IMR-90 (cell line): ENCODE results near the gene USP9Y. TPM values are rescaled to one million over a fixed set of nuclear protein-coding genes. Genes with fewer than 3 reads are reported as not detected.

Source experiments
- ATAC-seq: fragments of 200-7000 bp; cut with Tn5 transposase; 2 replicates; pipeline ENCODE4 v1.9.1; 2020; ENCODE audit warnings: low read depth, mild to moderate bottlenecking, moderate library complexity
- BruUV-seq: library from RNA; stranded (reverse); fragments of 400-500 nt; replicated peaks from 2 replicates; lab custom pipeline; 2021; lab: Mats Ljungman, UMichigan
- CTCF ChIA-PET: fragments of 300-600 bp; formaldehyde crosslinking; extraction: SDS; loops from one replicate; lab custom pipeline; 2021; ENCODE audit warnings: antibody characterized with exemption; lab: Yijun Ruan, JAX
- POLR2A ChIA-PET: fragments of 300-600 bp; sonication (Branson Sonifier 250); formaldehyde crosslinking; loops from one replicate; lab custom pipeline; 2022; ENCODE audit warnings: antibody characterized with exemption; ENCODE audit not compliant: unreplicated experiment; lab: Charles Lee
- DNase-seq: peaks from one replicate; pipeline ENCODE4 v3.0.0; 2013
- H2AFZ ChIP-seq: replicated peaks from 2 replicates; pipeline ENCODE3; 2013; ENCODE audit warnings: low read length, mild to moderate bottlenecking; ENCODE audit not compliant: poor library complexity
- H2AK5ac ChIP-seq: 2 replicates; pipeline ENCODE4 v1.6.1; 2013; ENCODE audit warnings: low read depth, low read length, inconsistent platforms
- H2AK9ac ChIP-seq: replicated peaks from 2 replicates; pipeline ENCODE3; 2013; ENCODE audit warnings: mild to moderate bottlenecking, low read depth, low read length, moderate library complexity; ENCODE audit not compliant: poor library complexity
- H2BK120ac ChIP-seq: 2 replicates; pipeline ENCODE4 v1.6.1; 2013; ENCODE audit warnings: low read depth, low read length, inconsistent platforms
- H2BK15ac ChIP-seq: 3 replicates; pipeline ENCODE4 v1.6.1; 2013; ENCODE audit warnings: low read depth, low read length, inconsistent platforms
- H2BK20ac ChIP-seq: 2 replicates; pipeline ENCODE4 v1.6.1; 2013; ENCODE audit warnings: low read depth, mild to moderate bottlenecking, inconsistent platforms, low read length, moderate library complexity
- H2BK5ac ChIP-seq: 2 replicates; pipeline ENCODE4 v1.6.1; 2013; ENCODE audit warnings: mild to moderate bottlenecking, low read depth, low read length, inconsistent platforms; ENCODE audit not compliant: poor library complexity, severe bottlenecking
- H3K14ac ChIP-seq: replicated peaks from 2 replicates; pipeline ENCODE4 v1.6.1; 2013; ENCODE audit warnings: low read depth, low read length, inconsistent platforms
- H3K18ac ChIP-seq: 2 replicates; pipeline ENCODE4 v1.6.1; 2013; ENCODE audit warnings: low read depth, low read length, control low read depth
- H3K23ac ChIP-seq: 2 replicates; pipeline ENCODE4 v1.6.1; 2013; ENCODE audit warnings: low read depth, low read length, inconsistent platforms
- H3K27ac ChIP-seq: 2 replicates; pipeline ENCODE4 v1.5.1; 2013; ENCODE audit warnings: mild to moderate bottlenecking, control low read depth, low read length; ENCODE audit not compliant: insufficient read depth
- H3K27me3 ChIP-seq: 2 replicates; pipeline ENCODE4 v1.6.1; 2013; ENCODE audit warnings: low read length; ENCODE audit not compliant: control insufficient read depth, insufficient read depth
- H3K36me3 ChIP-seq: 2 replicates; pipeline ENCODE4 v1.6.1; 2013; ENCODE audit warnings: low read length, mixed read lengths; ENCODE audit not compliant: control insufficient read depth, insufficient read depth
- H3K4ac ChIP-seq: 2 replicates; pipeline ENCODE4 v1.6.1; 2013; ENCODE audit warnings: low read depth, low read length, inconsistent platforms
- H3K4me1 ChIP-seq: 2 replicates; pipeline ENCODE4 v1.6.1; 2013; ENCODE audit warnings: low read length, mixed read lengths; ENCODE audit not compliant: control insufficient read depth, insufficient read depth
- H3K4me2 ChIP-seq: 2 replicates; pipeline ENCODE4 v1.6.1; 2013; ENCODE audit warnings: low read depth, mild to moderate bottlenecking, control low read depth, low read length, moderate library complexity
- H3K4me3 ChIP-seq: 2 replicates; pipeline ENCODE4 v1.5.1; 2013; ENCODE audit warnings: low read depth, mild to moderate bottlenecking, control low read depth, low read length, moderate library complexity; ENCODE audit not compliant: insufficient read depth
- H3K56ac ChIP-seq: 2 replicates; pipeline ENCODE4 v1.6.1; 2013; ENCODE audit warnings: low read length, inconsistent platforms; ENCODE audit not compliant: insufficient read depth; ENCODE audit errors: extremely low read depth
- H3K79me1 ChIP-seq, 2 experiments: 2 replicates each; pipeline ENCODE4 v1.6.1; 2013; ENCODE audit warnings: low read length in 2 of 2, inconsistent platforms in 1 of 2, low read depth in 1 of 2
- H3K9ac ChIP-seq: 2 replicates; pipeline ENCODE4 v1.6.1; 2013; ENCODE audit warnings: low read depth, low read length, control low read depth
- H3K9me1 ChIP-seq: 2 replicates; pipeline ENCODE4 v1.6.1; 2013; ENCODE audit warnings: low read length, inconsistent platforms; ENCODE audit not compliant: insufficient read depth
- H3K9me3 ChIP-seq: 2 replicates; pipeline ENCODE4 v1.6.1; 2013; ENCODE audit warnings: low read length; ENCODE audit not compliant: control insufficient read depth, insufficient read depth
- H4K20me1 ChIP-seq: 2 replicates; pipeline ENCODE4 v1.6.1; 2013; ENCODE audit warnings: low read length, inconsistent platforms; ENCODE audit not compliant: insufficient read depth
- H4K5ac ChIP-seq: 2 replicates; pipeline ENCODE4 v1.6.1; 2013; ENCODE audit warnings: mild to moderate bottlenecking, low read depth, low read length, control low read depth
- H4K8ac ChIP-seq, 2 experiments: 2 replicates each; pipeline ENCODE4 v1.6.1; 2013; ENCODE audit warnings: low read depth in 2 of 2, low read length in 2 of 2, control low read depth in 1 of 2, inconsistent platforms in 1 of 2
- H4K91ac ChIP-seq: 2 replicates; pipeline ENCODE4 v1.6.1; 2013; ENCODE audit warnings: low read depth, low read length, inconsistent platforms; ENCODE audit not compliant: insufficient read depth
- BHLHE40 ChIP-seq: fragments of 150-350 bp; IDR thresholded peaks from 2 replicates; pipeline ENCODE4 v1.6.1; 2016; ENCODE audit warnings: mild to moderate bottlenecking, low read depth, low read length
- CEBPB ChIP-seq: IDR thresholded peaks from 2 replicates; pipeline ENCODE4 v1.6.1; 2012; ENCODE audit warnings: low read depth, low read length, improper control_type of control experiment
- CHD1 ChIP-seq: IDR thresholded peaks from 2 replicates; pipeline ENCODE4 v1.6.1; 2012; ENCODE audit warnings: low read depth, low read length, improper control_type of control experiment
- CTCF ChIP-seq: conservative IDR thresholded peaks from 2 replicates; pipeline ENCODE4 v1.5.1; 2012; ENCODE audit warnings: mild to moderate bottlenecking, low read depth, low read length, improper control_type of control experiment
- ELK1 ChIP-seq: fragments of 150-350 bp; IDR thresholded peaks from 2 replicates; pipeline ENCODE4 v1.6.1; 2016; ENCODE audit warnings: low read depth, mild to moderate bottlenecking, low read length, moderate library complexity, borderline replicate concordance
- FOS ChIP-seq: fragments of 150-350 bp; IDR thresholded peaks from 2 replicates; pipeline ENCODE4 v1.6.1; 2016; ENCODE audit warnings: low read depth, low read length
- MAFK ChIP-seq: IDR thresholded peaks from 2 replicates; pipeline ENCODE4 v1.6.1; 2012; ENCODE audit warnings: low read depth, low read length, improper control_type of control experiment
- MAZ ChIP-seq: IDR thresholded peaks from 2 replicates; pipeline ENCODE4 v1.6.1; 2012; ENCODE audit warnings: low read depth, mild to moderate bottlenecking, low read length, improper control_type of control experiment, moderate library complexity, borderline replicate concordance
- MXI1 ChIP-seq: IDR thresholded peaks from 2 replicates; pipeline ENCODE4 v1.6.1; 2012; ENCODE audit warnings: low read depth, mild to moderate bottlenecking, low read length, moderate library complexity, borderline replicate concordance
- NFE2L2 ChIP-seq: fragments of 150-350 bp; IDR thresholded peaks from 2 replicates; pipeline ENCODE4 v1.6.1; 2016; ENCODE audit warnings: low read depth, mild to moderate bottlenecking, low read length
- POLR2A ChIP-seq: IDR thresholded peaks from 2 replicates; pipeline ENCODE4 v1.6.1; 2012; ENCODE audit warnings: mild to moderate bottlenecking, low read depth, low read length
- RAD21 ChIP-seq: IDR thresholded peaks from 2 replicates; pipeline ENCODE4 v1.6.1; 2012; ENCODE audit warnings: low read length, improper control_type of control experiment
- RCOR1 ChIP-seq: IDR thresholded peaks from 2 replicates; pipeline ENCODE4 v1.6.1; 2012; ENCODE audit warnings: mild to moderate bottlenecking, low read length, improper control_type of control experiment; ENCODE audit not compliant: insufficient replicate concordance
- RFX5 ChIP-seq: IDR thresholded peaks from 2 replicates; pipeline ENCODE4 v1.8.0; 2012; ENCODE audit warnings: low read depth, mild to moderate bottlenecking, low read length, moderate library complexity
- SMC3 ChIP-seq: fragments of 150-350 bp; IDR thresholded peaks from 2 replicates; pipeline ENCODE4 v1.6.1; 2016; ENCODE audit warnings: low read depth, mild to moderate bottlenecking, antibody characterized with exemption, low read length, moderate library complexity
- USF2 ChIP-seq: fragments of 150-350 bp; IDR thresholded peaks from 2 replicates; pipeline ENCODE4 v1.6.1; 2017; ENCODE audit warnings: mild to moderate bottlenecking, antibody characterized with exemption, low read length, low read depth
- WGBS, 2 experiments: methylation state at CpG; one replicate each; pipeline versions ENCODE4 v1.1.5 to v1.1.7; 2013; ENCODE audit warnings: missing lambda C conversion rate in 2 of 2; ENCODE audit not compliant: insufficient read length in 1 of 2; ENCODE audit errors: extremely low coverage in 2 of 2; 5-methylcytosine and 5-hydroxymethylcytosine counted together
- dilution Hi-C: fragments of 300-500 bp; cut with HindIII; formaldehyde crosslinking; loops from one replicate; pipeline ENCODE4 v1.14.3; 2018; ENCODE audit warnings: low sequenced_read_pairs; ENCODE audit not compliant: unreplicated experiment
- in situ Hi-C: fragments of 300-500 bp; cut with MboI; formaldehyde crosslinking; loops from 3 replicates; pipeline ENCODE4 v1.14.3; 2019; ENCODE audit warnings: low sequenced_read_pairs, inconsistent platforms, mixed read lengths
- intact Hi-C: fragments of 100-400 bp; cut with micrococcal nuclease; formaldehyde crosslinking; loops from 2 replicates; pipeline ENCODE4 v1.10.0; 2022
- polyA plus RNA-seq, 3 experiments: library from polyadenylated mRNA; depleted of rRNA; stranded (reverse); fragments of >200 nt; gene quantifications; 2 replicates each; pipeline ENCODE4 v1.2.3, GENCODE V29; 2012; ENCODE audit warnings: low replicate concordance in 1 of 3
- total RNA-seq: library from RNA; depleted of rRNA; stranded (reverse); fragments of >200 nt; gene quantifications from 2 replicates; pipeline ENCODE4 v1.2.3, GENCODE V29; 2012

The USP9Y gene
- total and polyA plus RNA-seq, 2 of the 4 experiments (the other 2 are of a cell fraction) = not detected

GRCh38 chrY:12749293-12749692 is 48.3 kb downstream of the USP9Y start:
- TF ChIP-seq CHD1 = no peak
- TF ChIP-seq RCOR1 = no peak
- no peak for TF ChIP-seq RAD21
- no peak for TF ChIP-seq ELK1
- no peak for TF ChIP-seq CEBPB
- TF ChIP-seq NFE2L2 = no peak
- no peak for TF ChIP-seq CTCF
- no peak for TF ChIP-seq USF2
- TF ChIP-seq FOS = no peak
- no peak for TF ChIP-seq RFX5
- no peak for TF ChIP-seq POLR2A
- no peak for TF ChIP-seq MAFK
- no peak for TF ChIP-seq BHLHE40
- TF ChIP-seq SMC3 = no peak
- TF ChIP-seq MXI1 = no peak
- no peak for TF ChIP-seq MAZ
- intact Hi-C loops = no loop called here
- WGBS, 2 experiments = no CpG with 5 or more reads among the region's 1 CpG
- Histone ChIP-seq H2BK15ac (no peak overlapping the region), H3K27ac (no peak overlapping the region), H3K79me1 (no peaks in the 10 kb centered on the region), H3K4me1 (no peaks in the 10 kb centered on the region), H3K18ac (no peak overlapping the region), H3K36me3 (no peaks in the 10 kb centered on the region), H3K56ac (no peak overlapping the region), H4K91ac (no peak overlapping the region), H3K9me1 (no peaks in the 10 kb centered on the region), H4K8ac (no peak overlapping the region), H2AFZ (no peak overlapping the region), H3K4ac (no peak overlapping the region), H3K23ac (no peak overlapping the region), H2AK9ac (no peak overlapping the region), H3K9me3 (no peaks in the 10 kb centered on the region), H2BK120ac (no peak overlapping the region), H3K4me3 (no peak overlapping the region), H3K4me2 (no peak overlapping the region), H2AK5ac (no peak overlapping the region), H2BK20ac (no peak overlapping the region), H3K14ac (no peak overlapping the region), H4K20me1 (no peaks in the 10 kb centered on the region), H4K5ac (no peak overlapping the region), H3K27me3 (no peaks in the 10 kb centered on the region), H2BK5ac (no peak overlapping the region), H3K9ac (no peak overlapping the region)
- DNase-seq (no peak), ATAC-seq (no peak)
- BruUV-seq = no TSS peak
- dilution Hi-C loops = no loop called here
- in situ Hi-C loops = no loop called here
- CTCF ChIA-PET = no interaction called here
- POLR2A ChIA-PET = no interaction called here
